ENCODE results near the gene TLK2. TPM values are rescaled to one million over a fixed set of nuclear protein-coding genes. Genes with fewer than 3 reads are reported as not detected.
A peak's percentile ranks its signal among the peaks of the same experiment; 100 is the strongest.

The TLK2 gene
- total RNA-seq, 2 experiments from 2014 or later: 24.8 to 26.8 TPM

GRCh38 chr17:62566996-62567578 lies 88.5 kb downstream of the TLK2 start:
- TF ChIP-seq CTCF (IDR thresholded peaks at IDR 0.05): no peak
- CTCF ChIA-PET: no interaction called here
- Mint-ChIP-seq H3K27me3 (no peaks in the 10 kb centered on the region), H3K9me3 (no peaks in the 10 kb centered on the region), H3K27ac (no peak overlapping the region), H3K36me3 (ENCODE audit: low read depth) (peaks cover 37% of the 10 kb centered on the region), H3K4me1 (ENCODE audit: low read depth) (peaks cover 15% of the 10 kb centered on the region), H3K4me3 (no peak overlapping the region)
- intact Hi-C loops (cut with micrococcal nuclease): no loop called here
- ATAC-seq (no peak), DNase-seq (no peak)
- POLR2A ChIA-PET: no interaction called here

- Mint-ChIP-seq H3K4me1 (ENCODE audit: low read depth) (peaks cover 5% of the 10 kb centered on the region), H3K27ac (no peak overlapping the region), H3K27me3 (no peaks in the 10 kb centered on the region), H3K9me3 (no peaks in the 10 kb centered on the region), H3K4me3 (no peak overlapping the region), H3K36me3 (ENCODE audit: low read depth) (peaks cover 13% of the 10 kb centered on the region)
- intact Hi-C loops (cut with micrococcal nuclease): no loop called here
- no peak for TF ChIP-seq CTCF (IDR thresholded peaks at IDR 0.05)
- ATAC-seq (no peak), DNase-seq (no peak)
- CTCF ChIA-PET: no interaction called here
- POLR2A ChIA-PET: no interaction called here
Observed at GRCh38 chr17:62572488-62572887, 93.9 kb downstream of the TLK2 start.

- Mint-ChIP-seq H3K27ac (peak overlapping the region; percentile 72), H3K9me3 (no peaks in the 10 kb centered on the region), H3K4me3 (no peak overlapping the region), H3K4me1 (ENCODE audit: low read depth) (peaks cover 5% of the 10 kb centered on the region), H3K36me3 (ENCODE audit: low read depth) (peaks cover 13% of the 10 kb centered on the region), H3K27me3 (no peaks in the 10 kb centered on the region)
- TF ChIP-seq CTCF (IDR thresholded peaks at IDR 0.05): no peak
- DNase-seq (no peak), ATAC-seq (no peak)
- POLR2A ChIA-PET: no interaction called here
- intact Hi-C loops (cut with micrococcal nuclease): no loop called here
- CTCF ChIA-PET: no interaction called here
Observed at GRCh38 chr17:62572888-62573401, 94.3 kb downstream of the TLK2 start.

- no peak for DNase-seq
- H3K4me1 Mint-ChIP-seq (ENCODE audit: low read depth): peaks cover 9% of the 10 kb centered on the region
- H3K4me3 Mint-ChIP-seq: no peak overlapping the region
- H3K9me3 Mint-ChIP-seq: no peaks in the 10 kb centered on the region
- ChIA-PET POLR2A (no interaction called here), CTCF (no interaction called here)
- intact Hi-C loops (cut with micrococcal nuclease): no loop called here
- H3K27ac Mint-ChIP-seq: peak overlapping the region; percentile 16
- H3K27me3 Mint-ChIP-seq: no peaks in the 10 kb centered on the region
- H3K36me3 Mint-ChIP-seq (ENCODE audit: low read depth): peaks cover 13% of the 10 kb centered on the region
- ATAC-seq: no peak
- TF ChIP-seq CTCF (IDR thresholded peaks at IDR 0.05): no peak
Observed at GRCh38 chr17:62573480-62574117, 95.0 kb downstream of the TLK2 start.

- Mint-ChIP-seq H3K9me3 (no peaks in the 10 kb centered on the region), H3K27me3 (no peaks in the 10 kb centered on the region), H3K4me1 (ENCODE audit: low read depth) (peaks cover 15% of the 10 kb centered on the region), H3K27ac (no peak overlapping the region), H3K36me3 (ENCODE audit: low read depth) (peaks cover 18% of the 10 kb centered on the region), H3K4me3 (no peak overlapping the region)
- no peak for TF ChIP-seq CTCF (IDR thresholded peaks at IDR 0.05)
- ATAC-seq (no peak), DNase-seq (no peak)
- POLR2A ChIA-PET: no interaction called here
- CTCF ChIA-PET: no interaction called here
- intact Hi-C loops (cut with micrococcal nuclease): no loop called here
Observed at GRCh38 chr17:62576382-62576781, 97.8 kb downstream of the TLK2 start.
